HepG2 (cell line): ENCODE results near the gene KLHL40. TPM values are rescaled to one million over a fixed set of nuclear protein-coding genes. Genes with fewer than 3 reads are reported as not detected.
A peak's percentile ranks its signal among the peaks of the same experiment; 100 is the strongest.

Experiments
- ATAC-seq: fragments of 200-7000 bp; cut with Tn5 transposase; 3 replicates; pipeline ENCODE4 v1.9.1; 2020; ENCODE audit warnings: mild to moderate bottlenecking, moderate library complexity
- BruUV-seq: library from RNA; stranded (reverse); fragments of 400-500 nt; replicated peaks from 2 replicates; lab custom pipeline; 2021; lab: Mats Ljungman, UMichigan
- CTCF ChIA-PET: fragments of 300-600 bp; formaldehyde crosslinking; extraction: SDS; loops from one replicate; lab custom pipeline; 2021; ENCODE audit warnings: low total read pairs, inconsistent platforms, low intra/inter-chr PET ratio; lab: Yijun Ruan, JAX
- POLR2A ChIA-PET: fragments of 350-600 bp; sonication (Branson Sonifier 250); formaldehyde crosslinking; loops from one replicate; lab custom pipeline; 2020; ENCODE audit warnings: antibody characterized with exemption, inconsistent platforms; lab: Yijun Ruan, JAX
- DNase-seq: peaks from one replicate; pipeline ENCODE4 v3.0.0-alpha.2; 2015; ENCODE audit warnings: low spot score
- FAIRE-seq: peaks from 3 replicates; lab custom pipeline; 2011; peaks lifted over from hg19 to GRCh38; lab: Jason Lieb, UNC
- H2AFZ ChIP-seq: one replicate; pipeline ENCODE4 v1.6.1; 2011; ENCODE audit warnings: low read length, inconsistent platforms
- H3K27ac ChIP-seq: fragments of 300-600 bp; 3 replicates; pipeline ENCODE4 v1.8.0; 2011; ENCODE audit warnings: mixed run types, mild to moderate bottlenecking, mixed read lengths, low read length, inconsistent platforms; ENCODE audit not compliant: insufficient read depth; ENCODE audit errors: extremely low read length
- H3K27me3 ChIP-seq, 2 experiments: fragments of 200-600 bp in 1 of 2; 2 replicates in 1 of 2; 3 replicates in 1 of 2; pipeline versions ENCODE4 v1.6.0 to v1.8.0; 2011; ENCODE audit warnings: low read length in 2 of 2, mild to moderate bottlenecking in 2 of 2, moderate library complexity in 2 of 2, inconsistent platforms in 1 of 2; ENCODE audit not compliant: insufficient read depth in 2 of 2, control insufficient read depth in 1 of 2
- H3K36me3 ChIP-seq, 2 experiments: fragments of 200-600 bp in 1 of 2; replicated peaks in 1 of 2; 2 replicates in 1 of 2; 3 replicates in 1 of 2; pipeline versions ENCODE4 v1.5.1 to v1.8.0; 2011; ENCODE audit warnings: low read length in 2 of 2, inconsistent platforms in 1 of 2; ENCODE audit not compliant: insufficient read depth in 2 of 2, control insufficient read depth in 1 of 2
- H3K4me1 ChIP-seq: 2 replicates; pipeline ENCODE4 v1.5.1; 2012; ENCODE audit warnings: low read length, inconsistent platforms; ENCODE audit not compliant: insufficient read depth
- H3K4me2 ChIP-seq: 2 replicates; pipeline ENCODE4 v1.6.0; 2011; ENCODE audit warnings: low read depth, low read length, inconsistent platforms
- H3K4me3 ChIP-seq, 3 experiments: fragments of 200-600 bp in 1 of 3; sonication (generic), shearing (Covaris generic) in 1 of 3; replicated peaks in 1 of 3; 2 replicates each; pipeline ENCODE4 v1.5.1; 2011 to 2016; ENCODE audit warnings: low read length in 3 of 3, inconsistent platforms in 2 of 3, low read depth in 2 of 3, mild to moderate bottlenecking in 2 of 3, control low read depth in 1 of 3, mixed read lengths in 1 of 3; ENCODE audit not compliant: insufficient read depth in 1 of 3
- H3K79me2 ChIP-seq: one replicate; pipeline ENCODE4 v1.6.1; 2011; ENCODE audit warnings: low read length, inconsistent platforms; ENCODE audit not compliant: insufficient read depth
- H3K9ac ChIP-seq: 2 replicates; pipeline ENCODE4 v1.6.0; 2011; ENCODE audit warnings: mild to moderate bottlenecking, low read depth, low read length, inconsistent platforms; ENCODE audit not compliant: insufficient read depth
- H3K9me3 ChIP-seq: 2 replicates; pipeline ENCODE4 v1.5.1; 2012; ENCODE audit warnings: mild to moderate bottlenecking, low read length
- H4K20me1 ChIP-seq: 2 replicates; pipeline ENCODE4 v1.6.0; 2011; ENCODE audit warnings: inconsistent platforms, mild to moderate bottlenecking, low read length, moderate library complexity; ENCODE audit not compliant: insufficient read depth
- NFE2L1 ChIP-seq: sonication (generic); formaldehyde crosslinking; IDR thresholded peaks from 2 replicates; pipeline ENCODE4 v1.4.0; 2020; ENCODE audit warnings: missing genetic modification reagents, mild to moderate bottlenecking, borderline replicate concordance
- SOX5 ChIP-seq: IDR thresholded peaks from 2 replicates; pipeline ENCODE4 v1.6.1; 2016; ENCODE audit warnings: borderline replicate concordance
- ZNF121 ChIP-seq: sonication (generic); formaldehyde crosslinking; IDR thresholded peaks from 2 replicates; pipeline ENCODE4 v1.5.0; 2020; ENCODE audit warnings: mild to moderate bottlenecking, missing genetic modification reagents
- WGBS: methylation state at CpG from one replicate; pipeline ENCODE4 v1.1.6; 2017; ENCODE audit warnings: low lambda C conversion rate; 5-methylcytosine and 5-hydroxymethylcytosine counted together
- in situ Hi-C: cut with HindIII; loops from 2 replicates; pipeline ENCODE4 v1.10.0; 2017; ENCODE audit warnings: low pct_unique_long_range_greater_than_20kb; ENCODE audit not compliant: extremely low pct_ligation_motif_present
- intact Hi-C: fragments of 100-400 bp; cut with micrococcal nuclease; formaldehyde crosslinking; loops from one replicate; pipeline ENCODE4 v1.10.0; 2022; ENCODE audit not compliant: unreplicated experiment
- polyA plus RNA-seq, 8 experiments: library from polyadenylated mRNA; depleted of rRNA in 3 of 8; stranded (reverse) in 7 of 8; unstranded in 1 of 8; fragments of >200 nt; fragmentation: Illumina TruSeq in 4 of 8; extraction: Trizol in 4 of 8; gene quantifications; 2 replicates each; pipeline versions ENCODE4 v1.2.1 to v1.2.3, GENCODE V29; 2011 to 2016; ENCODE audit warnings: low read depth in 4 of 8, missing spikeins in 1 of 8, mixed read lengths in 1 of 8; ENCODE audit not compliant: insufficient read depth in 1 of 8
- total RNA-seq, 5 experiments: library from RNA; depleted of rRNA; stranded (reverse); fragments of >200 nt; fragmentation: Illumina TruSeq; extraction: Trizol; gene quantifications; 2 replicates each; pipeline ENCODE4 v1.2.3, GENCODE V29; 2016; ENCODE audit warnings: low read depth in 1 of 5
- TF ChIP-seq, protein P1 (sequence below): IDR thresholded peaks from 2 replicates; pipeline ENCODE4 v1.4.0; 2020; ENCODE audit warnings: mild to moderate bottlenecking, missing genetic modification reagents
- TF ChIP-seq, protein P2 (sequence below): sonication (generic); formaldehyde crosslinking; IDR thresholded peaks from 2 replicates; pipeline ENCODE4 v1.5.0; 2020; ENCODE audit warnings: missing genetic modification reagents, mild to moderate bottlenecking, borderline replicate concordance
- TF ChIP-seq, protein P3 (sequence below): IDR thresholded peaks from 2 replicates; pipeline ENCODE4 v1.6.1; 2016; ENCODE audit warnings: mild to moderate bottlenecking, missing biosample characterization, missing genetic modification reagents

The KLHL40 gene
- total and polyA plus RNA-seq, 2 of the 13 experiments (the other 11 are each of a cell fraction or from before 2014, with no cell fraction given), result not detected

DNA sequence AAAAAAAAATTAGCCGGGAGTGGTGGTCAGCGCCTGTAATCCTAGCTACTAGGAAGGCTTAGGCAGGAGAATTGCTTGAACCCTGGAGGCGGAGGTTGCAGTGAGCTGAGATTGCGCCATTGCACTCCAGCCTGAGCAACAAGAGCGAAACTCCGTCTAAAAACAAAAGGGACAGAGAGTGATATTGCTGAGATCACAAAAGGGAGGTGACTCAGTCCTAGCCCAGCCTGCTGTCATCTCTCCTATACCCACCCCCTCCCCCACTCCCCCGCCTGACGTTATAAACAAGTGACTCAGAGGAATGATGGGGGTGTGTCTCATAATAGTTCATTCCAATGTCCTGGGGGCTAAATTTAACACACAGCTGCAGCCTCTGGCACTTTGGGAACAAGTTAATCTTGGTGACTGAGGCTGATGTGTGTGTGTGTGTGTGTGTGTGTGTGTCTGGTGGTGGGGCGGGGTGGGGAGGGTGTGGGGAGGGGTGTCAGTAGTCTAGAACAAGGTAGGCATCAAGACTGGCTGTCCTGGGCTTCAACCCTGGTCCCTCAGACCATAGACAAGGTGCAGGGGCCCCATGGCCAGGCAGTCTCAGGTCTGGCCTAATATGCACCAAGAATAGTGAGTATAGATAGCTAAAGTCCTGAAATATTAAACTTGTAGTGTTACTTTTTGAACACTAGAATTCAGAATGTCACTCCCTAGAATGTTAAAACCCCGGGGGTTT, 1.3 kb upstream of the KLHL40 start (continued):
- TF ChIP-seq, protein P1, sequence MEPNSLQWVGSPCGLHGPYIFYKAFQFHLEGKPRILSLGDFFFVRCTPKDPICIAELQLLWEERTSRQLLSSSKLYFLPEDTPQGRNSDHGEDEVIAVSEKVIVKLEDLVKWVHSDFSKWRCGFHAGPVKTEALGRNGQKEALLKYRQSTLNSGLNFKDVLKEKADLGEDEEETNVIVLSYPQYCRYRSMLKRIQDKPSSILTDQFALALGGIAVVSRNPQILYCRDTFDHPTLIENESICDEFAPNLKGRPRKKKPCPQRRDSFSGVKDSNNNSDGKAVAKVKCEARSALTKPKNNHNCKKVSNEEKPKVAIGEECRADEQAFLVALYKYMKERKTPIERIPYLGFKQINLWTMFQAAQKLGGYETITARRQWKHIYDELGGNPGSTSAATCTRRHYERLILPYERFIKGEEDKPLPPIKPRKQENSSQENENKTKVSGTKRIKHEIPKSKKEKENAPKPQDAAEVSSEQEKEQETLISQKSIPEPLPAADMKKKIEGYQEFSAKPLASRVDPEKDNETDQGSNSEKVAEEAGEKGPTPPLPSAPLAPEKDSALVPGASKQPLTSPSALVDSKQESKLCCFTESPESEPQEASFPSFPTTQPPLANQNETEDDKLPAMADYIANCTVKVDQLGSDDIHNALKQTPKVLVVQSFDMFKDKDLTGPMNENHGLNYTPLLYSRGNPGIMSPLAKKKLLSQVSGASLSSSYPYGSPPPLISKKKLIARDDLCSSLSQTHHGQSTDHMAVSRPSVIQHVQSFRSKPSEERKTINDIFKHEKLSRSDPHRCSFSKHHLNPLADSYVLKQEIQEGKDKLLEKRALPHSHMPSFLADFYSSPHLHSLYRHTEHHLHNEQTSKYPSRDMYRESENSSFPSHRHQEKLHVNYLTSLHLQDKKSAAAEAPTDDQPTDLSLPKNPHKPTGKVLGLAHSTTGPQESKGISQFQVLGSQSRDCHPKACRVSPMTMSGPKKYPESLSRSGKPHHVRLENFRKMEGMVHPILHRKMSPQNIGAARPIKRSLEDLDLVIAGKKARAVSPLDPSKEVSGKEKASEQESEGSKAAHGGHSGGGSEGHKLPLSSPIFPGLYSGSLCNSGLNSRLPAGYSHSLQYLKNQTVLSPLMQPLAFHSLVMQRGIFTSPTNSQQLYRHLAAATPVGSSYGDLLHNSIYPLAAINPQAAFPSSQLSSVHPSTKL (CRISPR knock-in tag), result peak; percentile 46; the same call in 1 of the 2 replicates
- TF ChIP-seq SOX5 (CRISPR knock-in tag) (peak; percentile 30; the same call in 1 of the 2 replicates), NFE2L1 (CRISPR knock-in tag) (no peak)
- TF ChIP-seq, protein P2, sequence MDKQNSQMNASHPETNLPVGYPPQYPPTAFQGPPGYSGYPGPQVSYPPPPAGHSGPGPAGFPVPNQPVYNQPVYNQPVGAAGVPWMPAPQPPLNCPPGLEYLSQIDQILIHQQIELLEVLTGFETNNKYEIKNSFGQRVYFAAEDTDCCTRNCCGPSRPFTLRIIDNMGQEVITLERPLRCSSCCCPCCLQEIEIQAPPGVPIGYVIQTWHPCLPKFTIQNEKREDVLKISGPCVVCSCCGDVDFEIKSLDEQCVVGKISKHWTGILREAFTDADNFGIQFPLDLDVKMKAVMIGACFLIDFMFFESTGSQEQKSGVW, result no peak

DNA sequence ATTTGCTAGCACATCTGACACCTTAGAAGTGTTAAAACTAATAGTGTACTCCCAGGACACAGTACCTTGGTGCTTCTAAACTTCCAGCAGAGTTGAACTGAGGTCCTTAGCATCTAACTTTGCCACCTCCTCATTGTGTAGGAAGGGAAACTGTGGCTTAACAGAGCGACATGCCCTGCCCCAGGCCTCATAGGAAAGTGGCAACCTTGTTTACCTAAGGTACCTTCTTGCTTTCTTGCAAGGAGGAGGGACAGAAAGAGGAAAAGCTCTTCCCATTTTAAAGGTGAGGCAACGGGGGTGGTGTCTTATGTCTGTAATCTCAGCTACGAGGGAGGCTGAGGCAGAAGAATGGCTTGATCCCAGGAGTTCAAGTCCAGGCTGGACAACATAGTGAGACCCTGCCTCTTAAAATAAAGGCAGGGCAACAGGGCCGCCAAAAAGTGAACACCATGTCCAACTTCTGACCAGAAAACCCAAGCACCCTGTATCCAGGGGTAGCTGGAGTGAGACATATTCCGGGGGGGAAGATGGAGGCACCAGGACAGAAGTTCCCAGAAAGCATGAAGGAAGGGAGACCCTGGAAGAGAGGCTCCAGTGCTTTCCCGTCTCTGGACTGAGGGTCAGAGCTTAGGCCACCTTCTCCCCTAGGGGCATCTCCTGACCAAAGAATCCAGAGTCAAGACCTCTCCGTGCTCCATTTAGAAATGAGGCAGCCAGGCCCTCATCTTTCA, 540 bp upstream of the KLHL40 start:
- peaks cover 5% of the 10 kb centered on the region; the same call in 1 of the 2 replicates for H3K4me1 ChIP-seq
- H3K27ac ChIP-seq, result no peak overlapping the region
- peaks cover 3 to 41% of the 10 kb centered on the region in 2 experiments; a peak in 4 of 5 replicates for H3K27me3 ChIP-seq
- no peak overlapping the region for H3K4me3 ChIP-seq
- H4K20me1 ChIP-seq, result no peaks in the 10 kb centered on the region
- no peaks in the 10 kb centered on the region for H3K36me3 ChIP-seq
- TF ChIP-seq, protein P3, sequence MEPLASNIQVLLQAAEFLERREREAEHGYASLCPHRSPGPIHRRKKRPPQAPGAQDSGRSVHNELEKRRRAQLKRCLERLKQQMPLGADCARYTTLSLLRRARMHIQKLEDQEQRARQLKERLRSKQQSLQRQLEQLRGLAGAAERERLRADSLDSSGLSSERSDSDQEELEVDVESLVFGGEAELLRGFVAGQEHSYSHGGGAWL, result no peak
- TF ChIP-seq ZNF121 (CRISPR knock-in tag), result peak; percentile 40; the same call in 1 of the 2 replicates
- ChIA-PET CTCF (no interaction called here), POLR2A (no interaction called here)
- FAIRE-seq (no peak), DNase-seq (no peak), ATAC-seq (no peak)
- no peaks in the 10 kb centered on the region for H3K79me2 ChIP-seq
- BruUV-seq, result no TSS peak
- 18% methylated on average over 5 of the region's 7 CpGs for WGBS
- H3K9me3 ChIP-seq, result no peaks in the 10 kb centered on the region
- H3K9ac ChIP-seq, result no peak overlapping the region
- no peak overlapping the region for H3K4me2 ChIP-seq
- no peak overlapping the region for H2AFZ ChIP-seq
- in situ Hi-C loops, result no loop called here
- intact Hi-C loops, result no loop called here
